IMR-90 (cell line): ENCODE data around the gene STX18. TPM values are rescaled to one million over a fixed set of nuclear protein-coding genes. Genes with fewer than 3 reads are reported as not detected.

Source experiments
- ATAC-seq: fragments of 200-7000 bp; cut with Tn5 transposase; 2 replicates; pipeline ENCODE4 v1.9.1; 2020; ENCODE audit warnings: low read depth, mild to moderate bottlenecking, moderate library complexity
- BruUV-seq: library from RNA; stranded (reverse); fragments of 400-500 nt; replicated peaks from 2 replicates; lab custom pipeline; 2021; lab: Mats Ljungman, UMichigan
- CTCF ChIA-PET: fragments of 300-600 bp; formaldehyde crosslinking; extraction: SDS; loops from one replicate; lab custom pipeline; 2021; ENCODE audit warnings: antibody characterized with exemption; lab: Yijun Ruan, JAX
- POLR2A ChIA-PET: fragments of 300-600 bp; sonication (Branson Sonifier 250); formaldehyde crosslinking; loops from one replicate; lab custom pipeline; 2022; ENCODE audit warnings: antibody characterized with exemption; ENCODE audit not compliant: unreplicated experiment; lab: Charles Lee
- DNase-seq: peaks from one replicate; pipeline ENCODE4 v3.0.0; 2013
- H2AFZ ChIP-seq: replicated peaks from 2 replicates; pipeline ENCODE3; 2013; ENCODE audit warnings: low read length, mild to moderate bottlenecking; ENCODE audit not compliant: poor library complexity
- H2AK5ac ChIP-seq: 2 replicates; pipeline ENCODE4 v1.6.1; 2013; ENCODE audit warnings: low read depth, low read length, inconsistent platforms
- H2AK9ac ChIP-seq: replicated peaks from 2 replicates; pipeline ENCODE3; 2013; ENCODE audit warnings: mild to moderate bottlenecking, low read depth, low read length, moderate library complexity; ENCODE audit not compliant: poor library complexity
- H2BK120ac ChIP-seq: 2 replicates; pipeline ENCODE4 v1.6.1; 2013; ENCODE audit warnings: low read depth, low read length, inconsistent platforms
- H2BK15ac ChIP-seq: 3 replicates; pipeline ENCODE4 v1.6.1; 2013; ENCODE audit warnings: low read depth, low read length, inconsistent platforms
- H2BK20ac ChIP-seq: 2 replicates; pipeline ENCODE4 v1.6.1; 2013; ENCODE audit warnings: low read depth, mild to moderate bottlenecking, inconsistent platforms, low read length, moderate library complexity
- H2BK5ac ChIP-seq: 2 replicates; pipeline ENCODE4 v1.6.1; 2013; ENCODE audit warnings: mild to moderate bottlenecking, low read depth, low read length, inconsistent platforms; ENCODE audit not compliant: poor library complexity, severe bottlenecking
- H3K14ac ChIP-seq: replicated peaks from 2 replicates; pipeline ENCODE4 v1.6.1; 2013; ENCODE audit warnings: low read depth, low read length, inconsistent platforms
- H3K18ac ChIP-seq: 2 replicates; pipeline ENCODE4 v1.6.1; 2013; ENCODE audit warnings: low read depth, low read length, control low read depth
- H3K23ac ChIP-seq: 2 replicates; pipeline ENCODE4 v1.6.1; 2013; ENCODE audit warnings: low read depth, low read length, inconsistent platforms
- H3K27ac ChIP-seq: 2 replicates; pipeline ENCODE4 v1.5.1; 2013; ENCODE audit warnings: mild to moderate bottlenecking, control low read depth, low read length; ENCODE audit not compliant: insufficient read depth
- H3K27me3 ChIP-seq: 2 replicates; pipeline ENCODE4 v1.6.1; 2013; ENCODE audit warnings: low read length; ENCODE audit not compliant: control insufficient read depth, insufficient read depth
- H3K36me3 ChIP-seq: 2 replicates; pipeline ENCODE4 v1.6.1; 2013; ENCODE audit warnings: low read length, mixed read lengths; ENCODE audit not compliant: control insufficient read depth, insufficient read depth
- H3K4ac ChIP-seq: 2 replicates; pipeline ENCODE4 v1.6.1; 2013; ENCODE audit warnings: low read depth, low read length, inconsistent platforms
- H3K4me1 ChIP-seq: 2 replicates; pipeline ENCODE4 v1.6.1; 2013; ENCODE audit warnings: low read length, mixed read lengths; ENCODE audit not compliant: control insufficient read depth, insufficient read depth
- H3K4me2 ChIP-seq: 2 replicates; pipeline ENCODE4 v1.6.1; 2013; ENCODE audit warnings: low read depth, mild to moderate bottlenecking, control low read depth, low read length, moderate library complexity
- H3K4me3 ChIP-seq: 2 replicates; pipeline ENCODE4 v1.5.1; 2013; ENCODE audit warnings: low read depth, mild to moderate bottlenecking, control low read depth, low read length, moderate library complexity; ENCODE audit not compliant: insufficient read depth
- H3K56ac ChIP-seq: 2 replicates; pipeline ENCODE4 v1.6.1; 2013; ENCODE audit warnings: low read length, inconsistent platforms; ENCODE audit not compliant: insufficient read depth; ENCODE audit errors: extremely low read depth
- H3K79me1 ChIP-seq, 2 experiments: 2 replicates each; pipeline ENCODE4 v1.6.1; 2013; ENCODE audit warnings: low read length in 2 of 2, inconsistent platforms in 1 of 2, low read depth in 1 of 2
- H3K9ac ChIP-seq: 2 replicates; pipeline ENCODE4 v1.6.1; 2013; ENCODE audit warnings: low read depth, low read length, control low read depth
- H3K9me1 ChIP-seq: 2 replicates; pipeline ENCODE4 v1.6.1; 2013; ENCODE audit warnings: low read length, inconsistent platforms; ENCODE audit not compliant: insufficient read depth
- H3K9me3 ChIP-seq: 2 replicates; pipeline ENCODE4 v1.6.1; 2013; ENCODE audit warnings: low read length; ENCODE audit not compliant: control insufficient read depth, insufficient read depth
- H4K20me1 ChIP-seq: 2 replicates; pipeline ENCODE4 v1.6.1; 2013; ENCODE audit warnings: low read length, inconsistent platforms; ENCODE audit not compliant: insufficient read depth
- H4K5ac ChIP-seq: 2 replicates; pipeline ENCODE4 v1.6.1; 2013; ENCODE audit warnings: mild to moderate bottlenecking, low read depth, low read length, control low read depth
- H4K8ac ChIP-seq, 2 experiments: 2 replicates each; pipeline ENCODE4 v1.6.1; 2013; ENCODE audit warnings: low read depth in 2 of 2, low read length in 2 of 2, control low read depth in 1 of 2, inconsistent platforms in 1 of 2
- H4K91ac ChIP-seq: 2 replicates; pipeline ENCODE4 v1.6.1; 2013; ENCODE audit warnings: low read depth, low read length, inconsistent platforms; ENCODE audit not compliant: insufficient read depth
- CHD1 ChIP-seq: IDR thresholded peaks from 2 replicates; pipeline ENCODE4 v1.6.1; 2012; ENCODE audit warnings: low read depth, low read length, improper control_type of control experiment
- ELK1 ChIP-seq: fragments of 150-350 bp; IDR thresholded peaks from 2 replicates; pipeline ENCODE4 v1.6.1; 2016; ENCODE audit warnings: low read depth, mild to moderate bottlenecking, low read length, moderate library complexity, borderline replicate concordance
- MAFK ChIP-seq: IDR thresholded peaks from 2 replicates; pipeline ENCODE4 v1.6.1; 2012; ENCODE audit warnings: low read depth, low read length, improper control_type of control experiment
- MAZ ChIP-seq: IDR thresholded peaks from 2 replicates; pipeline ENCODE4 v1.6.1; 2012; ENCODE audit warnings: low read depth, mild to moderate bottlenecking, low read length, improper control_type of control experiment, moderate library complexity, borderline replicate concordance
- NFE2L2 ChIP-seq: fragments of 150-350 bp; IDR thresholded peaks from 2 replicates; pipeline ENCODE4 v1.6.1; 2016; ENCODE audit warnings: low read depth, mild to moderate bottlenecking, low read length
- POLR2A ChIP-seq: IDR thresholded peaks from 2 replicates; pipeline ENCODE4 v1.6.1; 2012; ENCODE audit warnings: mild to moderate bottlenecking, low read depth, low read length
- RCOR1 ChIP-seq: IDR thresholded peaks from 2 replicates; pipeline ENCODE4 v1.6.1; 2012; ENCODE audit warnings: mild to moderate bottlenecking, low read length, improper control_type of control experiment; ENCODE audit not compliant: insufficient replicate concordance
- RFX5 ChIP-seq: IDR thresholded peaks from 2 replicates; pipeline ENCODE4 v1.8.0; 2012; ENCODE audit warnings: low read depth, mild to moderate bottlenecking, low read length, moderate library complexity
- SMC3 ChIP-seq: fragments of 150-350 bp; IDR thresholded peaks from 2 replicates; pipeline ENCODE4 v1.6.1; 2016; ENCODE audit warnings: low read depth, mild to moderate bottlenecking, antibody characterized with exemption, low read length, moderate library complexity
- WGBS, 2 experiments: methylation state at CpG; one replicate each; pipeline versions ENCODE4 v1.1.5 to v1.1.7; 2013; ENCODE audit warnings: missing lambda C conversion rate in 2 of 2; ENCODE audit not compliant: insufficient read length in 1 of 2; ENCODE audit errors: extremely low coverage in 2 of 2; 5-methylcytosine and 5-hydroxymethylcytosine counted together
- dilution Hi-C: fragments of 300-500 bp; cut with HindIII; formaldehyde crosslinking; loops from one replicate; pipeline ENCODE4 v1.14.3; 2018; ENCODE audit warnings: low sequenced_read_pairs; ENCODE audit not compliant: unreplicated experiment
- in situ Hi-C: fragments of 300-500 bp; cut with MboI; formaldehyde crosslinking; loops from 3 replicates; pipeline ENCODE4 v1.14.3; 2019; ENCODE audit warnings: low sequenced_read_pairs, inconsistent platforms, mixed read lengths
- intact Hi-C: fragments of 100-400 bp; cut with micrococcal nuclease; formaldehyde crosslinking; loops from 2 replicates; pipeline ENCODE4 v1.10.0; 2022
- polyA plus RNA-seq, 3 experiments: library from polyadenylated mRNA; depleted of rRNA; stranded (reverse); fragments of >200 nt; gene quantifications; 2 replicates each; pipeline ENCODE4 v1.2.3, GENCODE V29; 2012; ENCODE audit warnings: low replicate concordance in 1 of 3
- total RNA-seq: library from RNA; depleted of rRNA; stranded (reverse); fragments of >200 nt; gene quantifications from 2 replicates; pipeline ENCODE4 v1.2.3, GENCODE V29; 2012

Gene STX18
- total and polyA plus RNA-seq, 2 of the 4 experiments (the other 2 are of a cell fraction), result 20.1 to 23.4 TPM

GRCh38 chr4:4534515-4535145 is 7.2 kb downstream of the STX18 start:
- H2BK5ac ChIP-seq, result no peak overlapping the region
- H3K9me3 ChIP-seq, result no peaks in the 10 kb centered on the region
- H4K8ac ChIP-seq, result no peak overlapping the region
- peaks cover 37% of the 10 kb centered on the region for H4K20me1 ChIP-seq
- in situ Hi-C loops (no loop called here), intact Hi-C loops (no loop called here), dilution Hi-C loops (no loop called here)
- H3K23ac ChIP-seq, result no peak overlapping the region
- no peaks in the 10 kb centered on the region for H3K4me1 ChIP-seq
- peaks cover 33 to 65% of the 10 kb centered on the region in 2 experiments for H3K79me1 ChIP-seq
- no peak overlapping the region for H3K14ac ChIP-seq
- no peak overlapping the region for H3K4ac ChIP-seq
- H3K9me1 ChIP-seq, result peaks cover 12% of the 10 kb centered on the region; the same call in 1 of the 2 replicates
- H3K4me2 ChIP-seq, result no peak overlapping the region
- no peak overlapping the region for H3K56ac ChIP-seq
- H3K27me3 ChIP-seq, result no peaks in the 10 kb centered on the region
- H2AFZ ChIP-seq, result no peak overlapping the region
- no peak; the same call in 1 of the 2 replicates for ATAC-seq
- no peak overlapping the region for H3K9ac ChIP-seq
- BruUV-seq, result no TSS peak
- H2BK20ac ChIP-seq, result no peak overlapping the region
- ChIA-PET CTCF (no interaction called here), POLR2A (no interaction called here)
- H2AK9ac ChIP-seq, result no peak overlapping the region
- no peak overlapping the region for H2BK120ac ChIP-seq
- H4K5ac ChIP-seq, result no peak overlapping the region
- no peak overlapping the region for H4K91ac ChIP-seq
- no peak overlapping the region for H2AK5ac ChIP-seq
- H3K27ac ChIP-seq, result no peak overlapping the region
- TF ChIP-seq MAFK (no peak), CHD1 (no peak), RCOR1 (no peak), ELK1 (no peak), NFE2L2 (no peak), MAZ (no peak), POLR2A (no peak), SMC3 (no peak), RFX5 (no peak)
- no peak overlapping the region for H2BK15ac ChIP-seq
- H3K4me3 ChIP-seq, result no peak overlapping the region
- 96% methylated on average over 5 of the region's 9 CpGs; no CpG with 5 or more reads in 1 of the 2 experiments for WGBS, 2 experiments
- H3K36me3 ChIP-seq, result no peaks in the 10 kb centered on the region; the same call in 1 of the 2 replicates
- no peak for DNase-seq
- H3K18ac ChIP-seq, result no peak overlapping the region
